HepG2 (cell line): ENCODE results near the gene C6orf136. TPM values are rescaled to one million over a fixed set of nuclear protein-coding genes. Genes with fewer than 3 reads are reported as not detected.

ENCODE experiments used
- ATAC-seq: fragments of 200-7000 bp; cut with Tn5 transposase; 3 replicates; pipeline ENCODE4 v1.9.1; 2020; ENCODE audit warnings: mild to moderate bottlenecking, moderate library complexity
- BruUV-seq: library from RNA; stranded (reverse); fragments of 400-500 nt; replicated peaks from 2 replicates; lab custom pipeline; 2021; lab: Mats Ljungman, UMichigan
- CTCF ChIA-PET: fragments of 300-600 bp; formaldehyde crosslinking; extraction: SDS; loops from one replicate; lab custom pipeline; 2021; ENCODE audit warnings: low total read pairs, inconsistent platforms, low intra/inter-chr PET ratio; lab: Yijun Ruan, JAX
- POLR2A ChIA-PET: fragments of 350-600 bp; sonication (Branson Sonifier 250); formaldehyde crosslinking; loops from one replicate; lab custom pipeline; 2020; ENCODE audit warnings: antibody characterized with exemption, inconsistent platforms; lab: Yijun Ruan, JAX
- DNase-seq: peaks from one replicate; pipeline ENCODE4 v3.0.0-alpha.2; 2015; ENCODE audit warnings: low spot score
- FAIRE-seq: peaks from 3 replicates; lab custom pipeline; 2011; peaks lifted over from hg19 to GRCh38; lab: Jason Lieb, UNC
- H2AFZ ChIP-seq: one replicate; pipeline ENCODE4 v1.6.1; 2011; ENCODE audit warnings: low read length, inconsistent platforms
- H3K27ac ChIP-seq: fragments of 300-600 bp; 3 replicates; pipeline ENCODE4 v1.8.0; 2011; ENCODE audit warnings: mixed run types, mild to moderate bottlenecking, mixed read lengths, low read length, inconsistent platforms; ENCODE audit not compliant: insufficient read depth; ENCODE audit errors: extremely low read length
- H3K27me3 ChIP-seq, 2 experiments: fragments of 200-600 bp in 1 of 2; 2 replicates in 1 of 2; 3 replicates in 1 of 2; pipeline versions ENCODE4 v1.6.0 to v1.8.0; 2011; ENCODE audit warnings: low read length in 2 of 2, mild to moderate bottlenecking in 2 of 2, moderate library complexity in 2 of 2, inconsistent platforms in 1 of 2; ENCODE audit not compliant: insufficient read depth in 2 of 2, control insufficient read depth in 1 of 2
- H3K36me3 ChIP-seq, 2 experiments: fragments of 200-600 bp in 1 of 2; replicated peaks in 1 of 2; 2 replicates in 1 of 2; 3 replicates in 1 of 2; pipeline versions ENCODE4 v1.5.1 to v1.8.0; 2011; ENCODE audit warnings: low read length in 2 of 2, inconsistent platforms in 1 of 2; ENCODE audit not compliant: insufficient read depth in 2 of 2, control insufficient read depth in 1 of 2
- H3K4me1 ChIP-seq: 2 replicates; pipeline ENCODE4 v1.5.1; 2012; ENCODE audit warnings: low read length, inconsistent platforms; ENCODE audit not compliant: insufficient read depth
- H3K4me2 ChIP-seq: 2 replicates; pipeline ENCODE4 v1.6.0; 2011; ENCODE audit warnings: low read depth, low read length, inconsistent platforms
- H3K4me3 ChIP-seq, 3 experiments: fragments of 200-600 bp in 1 of 3; sonication (generic), shearing (Covaris generic) in 1 of 3; replicated peaks in 1 of 3; 2 replicates each; pipeline ENCODE4 v1.5.1; 2011 to 2016; ENCODE audit warnings: low read length in 3 of 3, inconsistent platforms in 2 of 3, low read depth in 2 of 3, mild to moderate bottlenecking in 2 of 3, control low read depth in 1 of 3, mixed read lengths in 1 of 3; ENCODE audit not compliant: insufficient read depth in 1 of 3
- H3K79me2 ChIP-seq: one replicate; pipeline ENCODE4 v1.6.1; 2011; ENCODE audit warnings: low read length, inconsistent platforms; ENCODE audit not compliant: insufficient read depth
- H3K9ac ChIP-seq: 2 replicates; pipeline ENCODE4 v1.6.0; 2011; ENCODE audit warnings: mild to moderate bottlenecking, low read depth, low read length, inconsistent platforms; ENCODE audit not compliant: insufficient read depth
- H3K9me3 ChIP-seq: 2 replicates; pipeline ENCODE4 v1.5.1; 2012; ENCODE audit warnings: mild to moderate bottlenecking, low read length
- H4K20me1 ChIP-seq: 2 replicates; pipeline ENCODE4 v1.6.0; 2011; ENCODE audit warnings: inconsistent platforms, mild to moderate bottlenecking, low read length, moderate library complexity; ENCODE audit not compliant: insufficient read depth
- AGO2 ChIP-seq: fragments of 200-400 bp; formaldehyde crosslinking; optimal IDR thresholded peaks from 2 replicates; pipeline ENCODE3; 2017; ENCODE audit warnings: mild to moderate bottlenecking, low read depth, low read length, moderate library complexity
- ATF1 ChIP-seq: IDR thresholded peaks from 2 replicates; pipeline ENCODE4 v1.6.1; 2016; ENCODE audit warnings: mild to moderate bottlenecking, control low read depth
- GABPA ChIP-seq, 2 experiments: IDR thresholded peaks; 2 replicates each; pipeline ENCODE4 v1.6.1; 2011 to 2016; ENCODE audit warnings: low read depth in 2 of 2, low read length in 1 of 2, missing biosample characterization in 1 of 2, missing genetic modification characterization in 1 of 2
- MAZ ChIP-seq, 2 experiments: sonication (generic) in 1 of 2; formaldehyde crosslinking in 1 of 2; IDR thresholded peaks; 2 replicates each; pipeline versions ENCODE4 v1.5.0 to v1.6.1; 2012 to 2020; ENCODE audit warnings: low read depth in 2 of 2, mild to moderate bottlenecking in 2 of 2, borderline replicate concordance in 1 of 2, improper control_type of control experiment in 1 of 2, low read length in 1 of 2, missing genetic modification reagents in 1 of 2, moderate library complexity in 1 of 2
- MZF1 ChIP-seq: sonication (generic); formaldehyde crosslinking; IDR thresholded peaks from 2 replicates; pipeline ENCODE4 v1.8.1; 2023; ENCODE audit warnings: mild to moderate bottlenecking, missing genetic modification reagents, borderline replicate concordance
- NCOA5 ChIP-seq: sonication (generic); formaldehyde crosslinking; IDR thresholded peaks from 2 replicates; pipeline ENCODE4 v1.4.0; 2020; ENCODE audit warnings: missing genetic modification reagents
- NFE2 ChIP-seq: sonication (generic); formaldehyde crosslinking; IDR thresholded peaks from 2 replicates; pipeline ENCODE4 v1.4.0; 2020; ENCODE audit warnings: missing genetic modification reagents
- NONO ChIP-seq, 2 experiments: fragments of 450-650 bp in 1 of 2; sonication (generic) in 1 of 2; formaldehyde crosslinking in 1 of 2; IDR thresholded peaks in 1 of 2; conservative IDR thresholded peaks in 1 of 2; 2 replicates each; pipeline versions ENCODE4 v1.6.1 to v1.8.0; 2017 to 2022; ENCODE audit warnings: mild to moderate bottlenecking in 1 of 2, missing genetic modification reagents in 1 of 2, moderate library complexity in 1 of 2
- RBFOX2 ChIP-seq: fragments of 200-400 bp; formaldehyde crosslinking; IDR thresholded peaks from 2 replicates; pipeline ENCODE4 v1.6.1; 2017; ENCODE audit warnings: low read depth, mild to moderate bottlenecking, low read length
- SOX5 ChIP-seq: IDR thresholded peaks from 2 replicates; pipeline ENCODE4 v1.6.1; 2016; ENCODE audit warnings: borderline replicate concordance
- ZFP37 ChIP-seq: sonication (generic); formaldehyde crosslinking; IDR thresholded peaks from 2 replicates; pipeline ENCODE4 v1.4.0; 2020; ENCODE audit warnings: missing genetic modification reagents, borderline replicate concordance
- ZFP62 ChIP-seq: sonication (generic); formaldehyde crosslinking; IDR thresholded peaks from 2 replicates; pipeline ENCODE4 v1.4.0; 2020; ENCODE audit warnings: missing genetic modification reagents
- ZNF12 ChIP-seq: sonication (generic); formaldehyde crosslinking; IDR thresholded peaks from 2 replicates; pipeline ENCODE4 v1.5.0; 2020; ENCODE audit warnings: missing genetic modification reagents
- ZNF235 ChIP-seq: sonication (generic); formaldehyde crosslinking; IDR thresholded peaks from 2 replicates; pipeline ENCODE4 v1.8.1; 2023; ENCODE audit warnings: mild to moderate bottlenecking, missing genetic modification reagents, borderline replicate concordance
- ZNF263 ChIP-seq: sonication (generic); formaldehyde crosslinking; IDR thresholded peaks from 2 replicates; pipeline ENCODE4 v1.4.0; 2020; ENCODE audit warnings: missing genetic modification reagents
- ZNF282 ChIP-seq: fragments of 450-650 bp; IDR thresholded peaks from 2 replicates; pipeline ENCODE4 v1.6.1; 2018; ENCODE audit not compliant: partially characterized antibody
- ZNF7 ChIP-seq: IDR thresholded peaks from 2 replicates; pipeline ENCODE4 v1.6.1; 2016; ENCODE audit warnings: missing biosample characterization, missing genetic modification reagents
- ZNF841 ChIP-seq: sonication (generic); formaldehyde crosslinking; IDR thresholded peaks from 2 replicates; pipeline ENCODE4 v1.8.1; 2023; ENCODE audit warnings: missing genetic modification reagents, borderline replicate concordance
- in situ Hi-C: cut with HindIII; loops from 2 replicates; pipeline ENCODE4 v1.10.0; 2017; ENCODE audit warnings: low pct_unique_long_range_greater_than_20kb; ENCODE audit not compliant: extremely low pct_ligation_motif_present
- intact Hi-C: fragments of 100-400 bp; cut with micrococcal nuclease; formaldehyde crosslinking; loops from one replicate; pipeline ENCODE4 v1.10.0; 2022; ENCODE audit not compliant: unreplicated experiment
- polyA plus RNA-seq, 8 experiments: library from polyadenylated mRNA; depleted of rRNA in 3 of 8; stranded (reverse) in 7 of 8; unstranded in 1 of 8; fragments of >200 nt; fragmentation: Illumina TruSeq in 4 of 8; extraction: Trizol in 4 of 8; gene quantifications; 2 replicates each; pipeline versions ENCODE4 v1.2.1 to v1.2.3, GENCODE V29; 2011 to 2016; ENCODE audit warnings: low read depth in 4 of 8, missing spikeins in 1 of 8, mixed read lengths in 1 of 8; ENCODE audit not compliant: insufficient read depth in 1 of 8
- total RNA-seq, 5 experiments: library from RNA; depleted of rRNA; stranded (reverse); fragments of >200 nt; fragmentation: Illumina TruSeq; extraction: Trizol; gene quantifications; 2 replicates each; pipeline ENCODE4 v1.2.3, GENCODE V29; 2016; ENCODE audit warnings: low read depth in 1 of 5
- TF ChIP-seq, protein P1 (sequence below): sonication (generic); formaldehyde crosslinking; IDR thresholded peaks from 2 replicates; pipeline ENCODE4 v1.4.0; 2020; ENCODE audit warnings: mild to moderate bottlenecking, missing genetic modification reagents
- TF ChIP-seq, protein P2 (sequence below): fragments of 450-650 bp; IDR thresholded peaks from 2 replicates; pipeline ENCODE4 v1.6.1; 2017; ENCODE audit warnings: mild to moderate bottlenecking

C6orf136 gene
- total and polyA plus RNA-seq, 2 of the 13 experiments (the other 11 are each of a cell fraction or from before 2014, with no cell fraction given), result 12.0 to 26.2 TPM

DNA sequence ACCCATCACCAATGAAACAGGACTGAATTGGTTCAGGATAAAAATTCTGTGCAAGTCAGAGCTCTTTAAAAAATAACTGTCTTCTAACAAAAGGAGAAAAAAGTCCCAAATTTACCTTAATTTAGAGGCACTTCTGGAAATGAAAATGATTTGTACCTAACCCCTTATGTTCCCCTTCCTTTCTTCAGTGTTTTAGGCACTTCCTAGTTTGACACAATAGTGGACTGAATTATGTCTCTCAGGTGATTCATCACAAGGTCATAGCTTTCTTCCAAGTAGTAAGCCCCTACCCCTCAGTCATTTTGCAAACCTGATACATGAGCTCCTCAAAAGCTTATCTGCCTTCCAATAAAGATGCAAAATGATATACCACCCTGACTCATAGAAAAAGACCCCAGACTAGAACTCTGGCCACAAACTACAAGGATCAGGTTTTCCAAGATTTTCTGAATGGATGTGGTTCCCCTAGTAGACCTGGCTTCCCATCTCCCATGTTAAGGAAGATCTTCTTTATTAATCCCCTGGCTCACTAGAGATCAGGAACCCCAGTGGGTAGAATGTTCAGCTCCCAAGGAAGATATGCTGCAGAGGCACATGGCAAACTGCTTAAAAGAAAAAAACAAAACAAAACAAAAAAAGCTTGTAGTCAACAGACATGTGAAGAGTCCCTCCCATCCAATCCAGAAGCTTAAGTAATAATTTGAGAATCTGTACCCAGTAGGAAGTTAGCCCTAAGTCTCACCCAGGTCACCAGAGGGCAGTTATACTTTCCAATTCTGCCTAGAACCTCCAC, 33.5 kb upstream of the C6orf136 start:
- H3K36me3 ChIP-seq, result peaks cover 9 to 18% of the 10 kb centered on the region in 2 experiments
- H3K79me2 ChIP-seq, result peaks cover 31% of the 10 kb centered on the region
- peaks cover 22% of the 10 kb centered on the region for H3K4me1 ChIP-seq
- intact Hi-C loops, result no loop called here
- in situ Hi-C loops, result no loop called here
- H3K9me3 ChIP-seq, result no peaks in the 10 kb centered on the region
- DNase-seq, result no peak
- no peaks in the 10 kb centered on the region; a peak in 1 of 5 replicates for H3K27me3 ChIP-seq
- CTCF ChIA-PET, result no interaction called here
- peaks cover 12% of the 10 kb centered on the region for H4K20me1 ChIP-seq
- no peak overlapping the region for H3K4me3 ChIP-seq
- FAIRE-seq, result no peak
- peak overlapping the region; percentile 88; the same call in 1 of the 2 replicates for H3K4me2 ChIP-seq
- POLR2A ChIA-PET, result interaction anchor here (0.5 to 4.8 kb wide), 21 partner anchors 12 to 113 kb away, joined by 3 to 172 read pairs (median 6); partner anchors contain the start of genes ABCF1, ATAT1, C6orf136 and DHX16
- BruUV-seq, result no TSS peak
- no peak overlapping the region for H2AFZ ChIP-seq
- peak overlapping the region; percentile 98 for H3K27ac ChIP-seq
- H3K9ac ChIP-seq, result no peak overlapping the region
- ATAC-seq, result no peak
- TF ChIP-seq ZNF841 (CRISPR knock-in tag) (no peak), RBFOX2 (peak; percentile 73), ZFP62 (CRISPR knock-in tag) (no peak), GABPA (IDR thresholded peaks at IDR 0.05; ENCODE audit: low read depth, low read length) (no peak), GABPA (CRISPR knock-in tag; IDR thresholded peaks at IDR 0.05; ENCODE audit: low read depth) (no peak), NONO (IDR thresholded peaks at IDR 0.05) (no peak), NONO (CRISPR knock-in tag; conservative IDR thresholded peaks at IDR 0.05) (no peak), ZNF282 (no peak), ZFP37 (CRISPR knock-in tag) (no peak), ZNF12 (CRISPR knock-in tag) (no peak), ATF1 (CRISPR knock-in tag) (no peak), NFE2 (CRISPR knock-in tag) (no peak), NCOA5 (CRISPR knock-in tag) (0 out of 2 replicates have a peak, but pooled peaks have one; percentile 31), ZNF263 (CRISPR knock-in tag) (no peak), ZNF235 (CRISPR knock-in tag) (no peak), MAZ (IDR thresholded peaks at IDR 0.05; ENCODE audit: borderline replicate concordance, low read depth, low read length) (no peak), MAZ (CRISPR knock-in tag; IDR thresholded peaks at IDR 0.05; ENCODE audit: low read depth) (no peak), SOX5 (CRISPR knock-in tag) (no peak), MZF1 (CRISPR knock-in tag) (no peak), AGO2 (peak; percentile 69), ZNF7 (CRISPR knock-in tag) (no peak)
- TF ChIP-seq, protein P1, sequence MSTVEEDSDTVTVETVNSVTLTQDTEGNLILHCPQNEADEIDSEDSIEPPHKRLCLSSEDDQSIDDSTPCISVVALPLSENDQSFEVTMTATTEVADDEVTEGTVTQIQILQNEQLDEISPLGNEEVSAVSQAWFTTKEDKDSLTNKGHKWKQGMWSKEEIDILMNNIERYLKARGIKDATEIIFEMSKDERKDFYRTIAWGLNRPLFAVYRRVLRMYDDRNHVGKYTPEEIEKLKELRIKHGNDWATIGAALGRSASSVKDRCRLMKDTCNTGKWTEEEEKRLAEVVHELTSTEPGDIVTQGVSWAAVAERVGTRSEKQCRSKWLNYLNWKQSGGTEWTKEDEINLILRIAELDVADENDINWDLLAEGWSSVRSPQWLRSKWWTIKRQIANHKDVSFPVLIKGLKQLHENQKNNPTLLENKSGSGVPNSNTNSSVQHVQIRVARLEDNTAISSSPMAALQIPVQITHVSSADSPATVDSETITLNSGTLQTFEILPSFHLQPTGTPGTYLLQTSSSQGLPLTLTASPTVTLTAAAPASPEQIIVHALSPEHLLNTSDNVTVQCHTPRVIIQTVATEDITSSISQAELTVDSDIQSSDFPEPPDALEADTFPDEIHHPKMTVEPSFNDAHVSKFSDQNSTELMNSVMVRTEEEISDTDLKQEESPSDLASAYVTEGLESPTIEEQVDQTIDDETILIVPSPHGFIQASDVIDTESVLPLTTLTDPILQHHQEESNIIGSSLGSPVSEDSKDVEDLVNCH (CRISPR knock-in tag), result no peak
- TF ChIP-seq, protein P2, sequence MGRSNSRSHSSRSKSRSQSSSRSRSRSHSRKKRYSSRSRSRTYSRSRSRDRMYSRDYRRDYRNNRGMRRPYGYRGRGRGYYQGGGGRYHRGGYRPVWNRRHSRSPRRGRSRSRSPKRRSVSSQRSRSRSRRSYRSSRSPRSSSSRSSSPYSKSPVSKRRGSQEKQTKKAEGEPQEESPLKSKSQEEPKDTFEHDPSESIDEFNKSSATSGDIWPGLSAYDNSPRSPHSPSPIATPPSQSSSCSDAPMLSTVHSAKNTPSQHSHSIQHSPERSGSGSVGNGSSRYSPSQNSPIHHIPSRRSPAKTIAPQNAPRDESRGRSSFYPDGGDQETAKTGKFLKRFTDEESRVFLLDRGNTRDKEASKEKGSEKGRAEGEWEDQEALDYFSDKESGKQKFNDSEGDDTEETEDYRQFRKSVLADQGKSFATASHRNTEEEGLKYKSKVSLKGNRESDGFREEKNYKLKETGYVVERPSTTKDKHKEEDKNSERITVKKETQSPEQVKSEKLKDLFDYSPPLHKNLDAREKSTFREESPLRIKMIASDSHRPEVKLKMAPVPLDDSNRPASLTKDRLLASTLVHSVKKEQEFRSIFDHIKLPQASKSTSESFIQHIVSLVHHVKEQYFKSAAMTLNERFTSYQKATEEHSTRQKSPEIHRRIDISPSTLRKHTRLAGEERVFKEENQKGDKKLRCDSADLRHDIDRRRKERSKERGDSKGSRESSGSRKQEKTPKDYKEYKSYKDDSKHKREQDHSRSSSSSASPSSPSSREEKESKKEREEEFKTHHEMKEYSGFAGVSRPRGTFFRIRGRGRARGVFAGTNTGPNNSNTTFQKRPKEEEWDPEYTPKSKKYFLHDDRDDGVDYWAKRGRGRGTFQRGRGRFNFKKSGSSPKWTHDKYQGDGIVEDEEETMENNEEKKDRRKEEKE, result no peak
